IPS-20b (cell line): ENCODE results near the gene SERPINA9.
"Not testable (repeated sequence)": the region's sequence is repeated elsewhere in the genome, so short reads cannot be mapped to it uniquely, and the experiment has no call there.

ENCODE experiments used
- H3K27ac ChIP-seq: one replicate; pipeline ENCODE4 v1.5.1; 2013; ENCODE audit warnings: low read length
- H3K27me3 ChIP-seq: 2 replicates; pipeline ENCODE4 v1.6.1; 2013; ENCODE audit warnings: mild to moderate bottlenecking, low read length, inconsistent platforms; ENCODE audit not compliant: insufficient read depth
- H3K36me3 ChIP-seq: 2 replicates; pipeline ENCODE4 v1.6.1; 2013; ENCODE audit warnings: low read depth, mild to moderate bottlenecking, inconsistent platforms, low read length, moderate library complexity; ENCODE audit not compliant: insufficient read depth
- H3K4me1 ChIP-seq: 2 replicates; pipeline ENCODE4 v1.6.1; 2013; ENCODE audit warnings: mild to moderate bottlenecking, control low read depth, inconsistent platforms, low read length, moderate library complexity; ENCODE audit not compliant: insufficient read depth
- H3K4me3 ChIP-seq: 2 replicates; pipeline ENCODE4 v1.5.1; 2013; ENCODE audit warnings: mild to moderate bottlenecking, low read length, inconsistent platforms
- H3K9ac ChIP-seq: 2 replicates; pipeline ENCODE4 v1.6.1; 2013; ENCODE audit warnings: low read depth, mild to moderate bottlenecking, inconsistent platforms, low read length, moderate library complexity
- H3K9me3 ChIP-seq: 2 replicates; pipeline ENCODE4 v1.6.1; 2013; ENCODE audit warnings: mild to moderate bottlenecking, low read depth, low read length, inconsistent platforms; ENCODE audit not compliant: insufficient read depth

SERPINA9 gene

GRCh38 chr14:94476023-94476422, at the start of gene SERPINA9:
Gene SERPINA9 (minus strand): TSS chr14:94476197. CDS start chr14:94469840, 6,357 bp downstream.
- Histone ChIP-seq H3K9me3 (peaks cover 17% of the 10 kb centered on the region; the same call in 1 of the 2 replicates), H3K9ac (no peak within 1 kb of the TSS), H3K36me3 (no peaks in the 10 kb centered on the region), H3K27me3 (no peaks in the 10 kb centered on the region), H3K4me3 (no peak within 1 kb of the TSS), H3K4me1 (peaks cover 3% of the 10 kb centered on the region; the same call in 1 of the 2 replicates), H3K27ac (no peak within 1 kb of the TSS)

GRCh38 chr14:94524093-94524492, 48.1 kb upstream of the SERPINA9 start:
- H3K9me3 ChIP-seq, result peaks cover 7% of the 10 kb centered on the region
- no peaks in the 10 kb centered on the region for H3K36me3 ChIP-seq
- no peak overlapping the region for H3K4me3 ChIP-seq
- no peak overlapping the region for H3K27ac ChIP-seq
- no peaks in the 10 kb centered on the region for H3K4me1 ChIP-seq
- H3K9ac ChIP-seq, result no peak overlapping the region
- no peaks in the 10 kb centered on the region for H3K27me3 ChIP-seq

GRCh38 chr14:94523265-94523664, 47.3 kb upstream of the SERPINA9 start:
- no peak overlapping the region for H3K27ac ChIP-seq
- peaks cover 7% of the 10 kb centered on the region for H3K9me3 ChIP-seq
- no peak overlapping the region for H3K4me3 ChIP-seq
- H3K27me3 ChIP-seq, result no peaks in the 10 kb centered on the region
- no peaks in the 10 kb centered on the region; the same call in 1 of the 2 replicates for H3K4me1 ChIP-seq
- H3K9ac ChIP-seq, result no peak overlapping the region
- H3K36me3 ChIP-seq, result no peaks in the 10 kb centered on the region

- Histone ChIP-seq H3K27me3 (no peaks in the 10 kb centered on the region), H3K27ac (no peak overlapping the region), H3K4me1 (peaks cover 7% of the 10 kb centered on the region; the same call in 1 of the 2 replicates), H3K9me3 (peaks cover 7% of the 10 kb centered on the region), H3K9ac (no peak overlapping the region), H3K36me3 (no peaks in the 10 kb centered on the region), H3K4me3 (no peak overlapping the region)
Measured at GRCh38 chr14:94522115-94522724, 46.2 kb upstream of the SERPINA9 start.

- no peak overlapping the region for H3K27ac ChIP-seq
- H3K4me1 ChIP-seq, result peaks cover 7% of the 10 kb centered on the region; the same call in 1 of the 2 replicates
- H3K4me3 ChIP-seq, result no peak overlapping the region
- no peaks in the 10 kb centered on the region for H3K27me3 ChIP-seq
- H3K9ac ChIP-seq, result no peak overlapping the region
- H3K9me3 ChIP-seq, result peaks cover 7% of the 10 kb centered on the region
- H3K36me3 ChIP-seq, result no peaks in the 10 kb centered on the region
Measured at GRCh38 chr14:94521375-94522114, 45.5 kb upstream of the SERPINA9 start.

GRCh38 chr14:94517641-94518257, 41.8 kb upstream of the SERPINA9 start:
- peaks cover 7% of the 10 kb centered on the region; the same call in 1 of the 2 replicates for H3K4me1 ChIP-seq
- H3K27me3 ChIP-seq, result no peaks in the 10 kb centered on the region
- H3K27ac ChIP-seq, result no peak overlapping the region
- H3K9ac ChIP-seq, result no peak overlapping the region
- H3K9me3 ChIP-seq, result peaks cover 7% of the 10 kb centered on the region
- H3K4me3 ChIP-seq, result no peak overlapping the region
- H3K36me3 ChIP-seq, result no peaks in the 10 kb centered on the region

GRCh38 chr14:94517248-94517640, 41.2 kb upstream of the SERPINA9 start:
- Histone ChIP-seq H3K4me3 (no peak overlapping the region), H3K9ac (no peak overlapping the region), H3K9me3 (peaks cover 7% of the 10 kb centered on the region), H3K4me1 (peaks cover 7% of the 10 kb centered on the region; the same call in 1 of the 2 replicates), H3K36me3 (no peaks in the 10 kb centered on the region), H3K27me3 (no peaks in the 10 kb centered on the region), H3K27ac (no peak overlapping the region)

GRCh38 chr14:94515856-94516255, 39.9 kb upstream of the SERPINA9 start:
- H3K4me3 ChIP-seq, result no peak overlapping the region
- no peak overlapping the region for H3K27ac ChIP-seq
- H3K9ac ChIP-seq, result no peak overlapping the region
- H3K9me3 ChIP-seq, result peaks cover 7% of the 10 kb centered on the region
- peaks cover 7% of the 10 kb centered on the region; the same call in 1 of the 2 replicates for H3K4me1 ChIP-seq
- H3K27me3 ChIP-seq, result no peaks in the 10 kb centered on the region
- H3K36me3 ChIP-seq, result no peaks in the 10 kb centered on the region

- Histone ChIP-seq H3K27ac (no peak overlapping the region), H3K36me3 (no peaks in the 10 kb centered on the region), H3K4me3 (no peak overlapping the region), H3K9ac (no peak overlapping the region), H3K27me3 (no peaks in the 10 kb centered on the region), H3K9me3 (peaks cover 7% of the 10 kb centered on the region), H3K4me1 (peaks cover 7% of the 10 kb centered on the region; the same call in 1 of the 2 replicates)
Measured at GRCh38 chr14:94515426-94515825, 39.4 kb upstream of the SERPINA9 start.

- Histone ChIP-seq H3K9me3 (peaks cover under 1% of the 10 kb centered on the region; the same call in 1 of the 2 replicates), H3K27me3 (no peaks in the 10 kb centered on the region), H3K36me3 (no peaks in the 10 kb centered on the region), H3K4me3 (no peak overlapping the region), H3K9ac (no peak overlapping the region), H3K27ac (no peak overlapping the region), H3K4me1 (peaks cover 7% of the 10 kb centered on the region; the same call in 1 of the 2 replicates)
Measured at GRCh38 chr14:94514351-94514750, 38.4 kb upstream of the SERPINA9 start.

- H3K4me1 ChIP-seq, H3K27me3 ChIP-seq, H3K27ac ChIP-seq, H3K36me3 ChIP-seq, H3K9me3 ChIP-seq, H3K9ac ChIP-seq, H3K4me3 ChIP-seq: not testable (repeated sequence)
Measured at GRCh38 chr14:94510481-94510880, 34.5 kb upstream of the SERPINA9 start.
